Stimulated activated CD8-positive, alpha-beta memory T cell treated with anti-CD3 and anti-CD28 coated beads, Interleukin-4, amount 100 ng/mL, for 48 hours (primary cell): Measurements from ENCODE around the gene TPT1.

ENCODE experiments used
- DNase-seq: peaks from one replicate; pipeline ENCODE4 v3.0.0-alpha.2; 2020

Gene TPT1

DNA sequence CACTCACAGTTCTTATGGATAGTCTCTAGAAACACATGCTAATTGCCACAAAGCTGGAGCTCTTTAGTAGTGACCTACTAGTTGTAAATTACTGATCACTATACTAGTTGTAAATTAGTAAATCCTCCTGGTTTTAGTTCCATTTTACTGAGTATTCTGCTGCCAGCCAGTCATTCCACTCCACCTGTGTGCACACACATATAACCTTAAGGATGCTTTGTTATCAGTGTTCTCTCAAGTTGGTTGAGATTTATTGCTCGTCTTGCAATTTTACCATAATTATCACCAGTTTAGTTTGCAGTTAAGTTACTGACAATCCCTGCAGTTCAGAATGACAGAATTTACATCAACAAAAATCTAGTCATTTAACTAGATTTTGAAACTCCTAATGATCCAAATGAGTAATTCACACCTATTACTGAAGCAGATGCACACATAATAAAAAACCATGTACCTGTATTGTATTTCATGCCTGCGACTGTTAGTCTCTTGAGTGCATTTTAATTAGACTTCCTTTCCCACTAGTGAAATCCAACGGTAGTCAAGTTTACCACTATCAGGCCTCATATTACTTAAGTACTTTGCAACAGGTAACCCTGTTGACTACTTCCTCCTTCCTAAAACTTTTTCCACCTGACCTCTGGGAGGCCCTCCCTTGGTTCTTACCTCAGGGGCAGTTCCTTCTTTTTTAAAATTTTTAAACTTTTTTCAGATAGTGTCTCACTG, 7.6 kb downstream of the TPT1 start:
- DNase-seq, result no peak

DNA sequence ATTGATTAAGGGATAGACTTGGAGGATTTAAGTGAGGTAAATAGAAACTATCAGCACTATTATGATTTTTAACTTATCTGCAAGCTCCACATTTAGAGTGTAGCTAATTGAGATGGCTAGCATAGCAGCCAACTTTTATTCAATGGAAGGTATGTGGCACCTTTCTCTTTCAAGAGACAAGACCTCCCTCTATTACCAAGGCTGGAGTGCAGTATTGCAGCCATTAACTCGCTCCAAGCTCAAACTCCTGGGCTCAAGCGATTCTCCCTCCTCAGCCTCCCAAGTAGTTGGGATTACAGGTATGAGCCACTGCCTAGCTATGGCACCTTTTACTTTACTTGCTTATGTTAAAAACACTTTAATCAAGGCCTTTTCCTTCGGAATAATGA, 8.2 kb downstream of the TPT1 start:
- DNase-seq, result no peak

DNA sequence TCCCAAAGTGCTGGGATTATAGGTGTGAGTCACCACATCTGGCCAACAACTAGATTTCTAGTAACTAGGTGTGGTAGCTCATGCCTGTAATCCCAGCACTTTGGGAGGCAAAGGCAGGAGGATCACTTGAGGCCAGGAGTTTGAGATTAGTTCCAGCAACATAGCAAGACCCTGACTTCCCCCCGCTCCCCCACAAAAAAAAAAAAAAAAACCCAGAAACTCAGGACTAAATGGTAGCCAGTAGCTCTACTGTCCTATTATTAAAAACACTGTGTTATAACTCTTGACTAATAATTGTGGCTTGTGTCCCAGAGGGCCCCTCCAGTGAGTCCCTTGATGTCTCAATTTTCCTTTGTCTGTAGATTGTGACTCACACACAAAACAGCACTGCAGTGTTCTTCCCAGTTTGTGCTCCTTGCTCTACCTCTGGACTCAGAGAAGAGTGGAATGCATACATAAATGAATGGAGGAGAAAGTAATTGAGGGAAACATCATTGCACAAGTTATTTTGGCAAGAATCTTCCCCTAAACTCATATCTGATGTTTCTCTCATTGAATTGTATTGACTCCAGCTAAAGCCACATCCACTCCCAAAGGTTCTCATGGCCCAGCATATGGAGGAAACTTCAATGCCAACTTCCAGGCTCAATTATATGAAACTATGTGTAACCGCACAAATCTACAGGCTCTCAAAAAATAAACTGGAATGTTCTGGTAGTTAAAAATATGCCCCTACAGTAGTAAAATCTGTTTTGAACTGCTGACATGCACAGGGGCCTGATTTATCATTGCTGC, 8.8 kb downstream of the TPT1 start:
- no peak for DNase-seq

DNA sequence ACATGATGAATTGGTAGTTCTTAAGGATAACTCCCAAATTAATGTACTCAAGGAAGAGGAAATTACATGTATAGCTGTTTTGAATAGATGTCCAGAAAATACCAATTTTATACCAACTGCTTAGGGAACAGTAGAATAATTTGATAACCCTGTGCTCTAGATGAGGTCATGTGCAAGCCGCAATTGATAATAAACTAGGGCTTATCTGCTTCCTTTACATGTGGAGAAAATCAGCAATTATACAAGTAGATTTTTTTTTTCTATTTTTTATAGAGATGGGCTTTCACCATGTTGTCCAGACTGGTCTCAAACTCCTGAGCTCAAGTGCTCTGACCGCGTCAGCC, 9.3 kb downstream of the TPT1 start:
- no peak for DNase-seq

DNA sequence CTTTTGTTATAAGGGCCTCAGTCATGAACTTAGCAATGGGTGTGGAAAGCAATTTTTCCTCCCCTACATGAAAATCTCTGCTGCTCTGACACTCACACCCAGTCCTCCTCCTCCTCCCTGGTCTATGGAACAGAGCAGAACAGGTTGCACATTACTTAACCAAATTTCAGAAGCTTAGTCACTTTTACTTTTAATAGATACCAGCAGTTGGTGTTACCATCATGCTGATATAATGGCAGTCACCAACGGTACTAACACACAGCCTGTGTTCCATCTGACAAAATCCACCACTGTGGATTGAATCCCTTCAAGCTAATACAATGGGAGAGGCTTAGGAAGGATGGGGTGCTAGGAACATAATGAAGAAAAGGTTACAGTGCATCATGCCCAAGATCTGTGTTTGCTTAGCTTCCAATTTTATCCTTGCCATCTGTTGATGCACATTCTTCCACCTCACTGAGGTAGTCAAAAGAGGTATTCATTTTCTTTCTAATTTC, 9.8 kb downstream of the TPT1 start:
- no peak for DNase-seq

DNA sequence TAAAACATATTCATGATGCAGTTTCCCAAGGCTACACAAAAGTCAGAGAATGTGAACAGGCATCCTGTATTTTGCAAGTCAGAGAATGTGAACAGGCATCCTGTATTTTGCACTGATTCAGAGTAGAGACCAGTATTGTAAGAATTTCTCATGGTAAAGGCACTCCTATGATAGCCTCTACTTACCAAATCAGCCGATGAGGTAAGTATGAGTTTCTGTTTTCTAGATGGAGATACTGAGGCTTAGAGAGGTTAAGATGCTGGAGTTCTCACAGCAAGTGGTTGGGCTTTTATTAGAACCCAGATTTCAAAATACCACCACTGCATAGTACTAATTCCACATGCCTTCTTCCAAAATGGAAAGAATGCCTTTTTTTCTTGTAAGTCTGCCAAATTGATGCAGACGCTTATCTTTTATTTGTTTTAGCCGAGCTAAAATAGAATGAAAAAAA, 12.3 kb downstream of the TPT1 start:
- no peak for DNase-seq

DNA sequence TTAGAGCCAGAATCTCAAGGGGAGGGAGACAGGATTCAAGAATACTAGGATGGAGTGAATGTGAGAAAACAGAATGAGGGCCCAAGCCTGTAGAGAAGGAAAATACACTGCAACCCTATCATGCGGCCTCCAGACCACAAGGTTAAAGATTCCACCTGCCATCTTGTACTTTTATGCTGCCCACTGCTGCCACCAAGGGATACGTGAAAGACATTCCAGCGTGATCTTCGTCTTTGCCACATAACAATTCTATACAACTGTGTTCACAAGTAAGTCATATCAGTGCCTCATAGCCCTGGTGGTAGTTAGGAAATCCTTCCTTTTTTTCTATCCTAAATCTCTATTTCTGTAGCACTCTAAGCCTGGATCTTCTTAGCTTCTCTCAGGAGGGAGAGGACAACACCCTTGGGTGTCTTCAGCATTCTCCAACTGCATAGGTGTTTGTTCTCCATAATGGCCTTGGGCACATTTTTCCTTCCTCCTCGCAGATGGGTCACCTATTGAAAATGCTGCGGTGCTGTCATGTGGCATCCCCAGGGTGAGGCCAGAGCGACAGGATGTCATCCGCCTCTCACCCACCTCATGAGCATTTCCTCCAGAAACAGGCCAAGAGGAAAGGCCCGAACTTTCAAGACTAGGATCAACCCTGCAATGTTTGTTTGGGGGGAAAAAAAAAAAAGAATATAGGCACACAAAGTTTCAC, 13.6 kb downstream of the TPT1 start:
- no peak for DNase-seq

DNA sequence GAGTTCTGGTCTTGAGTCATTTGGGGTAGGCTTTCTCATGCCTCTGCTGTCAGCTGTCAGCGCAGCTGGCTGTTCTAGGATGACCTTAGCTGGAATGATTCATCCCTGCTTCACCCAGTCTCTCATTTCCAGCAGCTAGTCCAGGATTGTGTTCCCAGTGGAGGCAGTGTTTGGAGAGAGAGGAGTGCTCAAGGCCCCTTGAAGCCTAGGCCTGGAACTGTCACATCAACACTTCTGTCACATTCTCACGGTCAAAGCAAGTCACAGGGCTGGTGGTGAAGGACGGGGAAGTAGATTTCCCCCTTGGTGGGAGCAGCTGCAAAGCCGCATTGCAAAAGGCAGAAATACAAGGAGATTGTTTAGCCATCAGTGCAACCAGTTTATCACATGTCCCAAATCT, 15.2 kb downstream of the TPT1 start:
- no peak for DNase-seq

DNA sequence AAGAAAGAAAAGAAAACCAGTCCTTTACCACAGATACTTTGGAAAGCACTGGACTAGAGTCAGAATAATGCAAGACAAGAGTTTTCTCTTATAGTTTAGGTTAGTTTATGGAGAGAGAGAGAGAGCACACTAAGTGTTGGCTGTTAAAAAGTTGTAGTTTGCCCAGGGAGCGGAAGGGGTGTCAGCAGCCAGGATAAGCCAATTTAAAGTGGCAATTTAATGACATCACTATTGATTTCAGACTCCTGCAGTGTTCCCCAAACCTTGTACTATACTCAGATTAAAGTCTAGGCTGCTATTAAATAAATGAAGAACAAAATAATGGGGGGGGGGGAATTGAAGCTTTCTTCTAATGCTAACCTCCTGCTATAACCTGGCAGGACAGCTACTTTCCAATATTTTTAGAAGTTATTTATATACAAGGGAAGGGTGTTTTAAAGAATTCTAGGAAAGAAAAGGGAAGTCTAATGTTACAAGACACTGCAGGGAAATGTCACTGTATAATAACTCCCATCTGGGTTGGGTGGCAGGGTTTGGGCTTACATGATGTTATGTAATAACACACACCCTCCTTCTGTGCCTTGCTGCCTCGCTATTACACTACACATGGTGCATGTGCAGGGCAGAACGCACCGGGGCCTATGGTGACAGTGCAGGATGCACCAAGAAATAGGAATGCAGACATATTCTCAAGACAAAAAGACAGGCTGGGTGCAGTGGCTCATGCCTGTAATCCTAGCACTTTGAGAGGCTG, 19.9 kb downstream of the TPT1 start:
- DNase-seq, result no peak

DNA sequence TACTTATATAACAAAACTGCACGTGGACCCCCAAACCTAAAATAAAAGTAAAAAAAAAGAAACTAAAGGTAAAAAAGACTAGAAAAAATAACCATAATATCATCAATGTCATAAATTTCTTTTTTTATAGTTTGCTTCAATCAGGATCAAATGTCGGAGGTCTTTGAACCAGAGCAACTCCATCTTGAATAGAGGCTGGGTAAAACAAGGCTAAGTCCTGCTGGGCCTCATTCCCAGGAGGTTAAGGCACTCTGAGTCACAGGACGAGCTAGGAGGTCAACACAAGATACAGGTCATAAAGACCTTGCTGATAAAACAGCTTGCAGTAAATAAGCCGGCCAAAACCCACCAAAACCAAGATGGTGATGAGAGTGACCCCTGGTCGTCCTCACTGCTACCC, 24.0 kb downstream of the TPT1 start:
- DNase-seq, result no peak

DNA sequence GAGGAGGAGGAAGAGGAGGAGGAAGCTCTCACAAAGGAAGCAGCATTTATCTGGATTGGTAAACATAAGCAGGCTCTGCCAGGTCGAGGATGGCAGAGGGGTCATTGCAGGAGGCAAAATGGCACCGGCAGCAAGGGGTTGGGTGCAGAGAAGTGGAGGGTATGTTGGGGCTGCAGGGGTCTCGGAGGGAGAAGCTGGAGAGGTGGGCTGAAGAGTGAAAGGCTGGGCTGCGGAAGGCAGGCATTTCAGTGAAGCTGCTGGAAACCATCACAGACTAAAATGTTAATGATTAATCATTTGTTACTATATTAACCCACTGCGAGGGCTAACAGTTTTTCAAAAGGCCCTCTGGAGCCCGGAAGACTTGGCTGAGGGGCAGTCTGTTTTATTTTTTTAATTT, 24.6 kb downstream of the TPT1 start:
- no peak for DNase-seq

DNA sequence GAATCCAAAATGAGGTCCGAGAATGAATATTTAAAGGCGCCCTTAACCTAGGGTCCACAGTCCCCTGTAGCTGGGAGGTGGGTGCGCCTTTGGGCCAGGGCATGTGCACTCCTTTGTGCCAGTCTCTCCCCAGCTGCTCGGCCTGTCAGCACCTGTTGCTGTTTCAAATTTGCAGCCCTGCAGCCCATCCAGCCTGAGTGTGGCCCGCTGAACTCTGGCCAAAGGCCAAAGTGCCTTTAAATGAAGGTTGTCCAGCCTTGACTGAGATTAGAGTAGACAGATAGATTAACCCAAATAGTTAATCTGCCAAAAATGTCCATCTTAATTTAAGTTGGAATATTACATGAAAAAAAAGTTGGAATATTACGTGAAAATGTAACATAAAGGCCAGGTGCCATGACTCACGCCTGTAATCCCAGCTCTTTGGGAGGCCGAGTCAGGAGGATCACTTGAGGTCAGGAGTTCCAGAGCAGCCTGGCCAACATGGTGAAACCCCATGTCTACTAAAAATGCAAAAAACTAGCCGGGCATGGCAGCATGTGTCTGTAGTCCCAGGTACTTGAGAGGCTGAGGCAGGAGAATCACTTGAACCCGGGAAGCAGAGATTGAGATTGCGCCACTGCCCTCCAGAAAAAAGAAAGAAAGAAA, 25.3 kb downstream of the TPT1 start:
- no peak for DNase-seq

DNA sequence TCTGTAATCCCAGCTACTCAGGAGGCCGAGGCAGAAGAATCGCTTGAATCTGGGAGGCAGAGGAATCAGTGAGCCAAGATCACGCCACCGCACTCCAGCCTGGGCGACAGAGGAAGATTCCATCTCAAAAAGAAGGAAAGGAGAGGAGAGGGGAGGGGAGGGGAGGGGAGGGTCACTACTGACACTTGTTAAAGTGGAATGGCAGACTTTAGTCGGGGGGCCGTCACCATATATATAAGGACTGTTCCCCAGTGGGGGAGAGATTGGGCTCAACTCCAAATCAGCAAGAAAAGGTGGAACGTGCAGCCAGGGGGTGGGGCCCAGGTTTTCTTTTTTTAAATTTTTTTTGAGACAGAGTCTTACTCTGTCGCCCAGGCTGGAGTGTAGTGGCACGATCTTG, 26.2 kb downstream of the TPT1 start:
- DNase-seq, result no peak

DNA sequence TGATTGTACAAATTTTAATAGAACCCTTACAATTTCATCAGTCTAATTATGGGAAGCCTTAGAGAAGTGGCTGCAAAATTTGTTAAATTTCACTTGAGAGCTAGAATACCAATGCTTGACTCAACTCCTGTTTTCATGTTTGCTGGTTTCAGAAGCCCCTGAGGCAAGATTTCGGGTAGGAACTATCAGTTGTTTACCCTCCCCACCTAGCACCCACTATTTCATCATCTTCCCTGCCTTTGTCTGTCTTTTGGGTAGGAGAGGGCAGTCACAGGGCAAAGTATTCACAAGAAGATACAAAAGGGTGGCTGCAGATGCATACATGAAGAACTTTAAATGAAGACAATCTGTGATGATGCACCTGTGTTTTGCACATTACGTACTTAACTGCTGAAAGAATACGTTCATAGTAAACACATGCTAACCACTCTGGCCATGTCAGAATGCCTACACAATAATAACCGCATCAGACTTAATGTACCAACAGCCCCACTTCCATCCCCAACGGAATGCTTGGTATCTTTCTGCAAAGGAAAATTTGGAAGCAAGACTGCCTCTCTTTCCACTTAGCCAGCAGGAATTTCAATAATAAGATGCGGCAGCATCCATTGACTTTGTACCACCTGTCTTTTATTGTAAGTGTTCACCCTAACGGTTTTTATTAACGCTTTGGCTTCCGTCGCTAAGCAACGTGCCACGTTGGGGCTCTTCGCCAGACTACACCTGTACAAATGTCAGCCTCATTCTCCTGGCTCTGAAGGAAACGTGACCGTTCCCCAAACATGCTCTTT, 30.4 kb downstream of the TPT1 start:
- no peak for DNase-seq

DNA sequence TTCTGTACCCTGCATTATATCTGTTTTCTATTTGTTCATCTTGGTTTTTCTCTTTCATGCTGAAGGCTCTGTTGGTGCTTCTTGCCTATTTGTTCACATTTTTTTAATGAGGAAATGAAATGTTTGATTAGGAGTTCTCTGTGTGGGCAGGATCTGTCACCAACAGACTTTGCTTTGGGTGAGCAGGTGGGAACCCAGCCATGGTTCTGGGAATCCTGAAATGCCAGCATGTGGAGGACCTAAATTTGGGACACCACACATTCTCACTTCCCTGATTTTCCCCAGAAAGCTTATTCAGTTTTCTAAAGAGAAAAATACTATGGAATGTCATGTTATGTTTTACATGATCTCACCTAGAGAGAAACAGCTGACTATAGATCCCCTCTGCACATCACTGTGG, 34.0 kb downstream of the TPT1 start:
- DNase-seq, result no peak

DNA sequence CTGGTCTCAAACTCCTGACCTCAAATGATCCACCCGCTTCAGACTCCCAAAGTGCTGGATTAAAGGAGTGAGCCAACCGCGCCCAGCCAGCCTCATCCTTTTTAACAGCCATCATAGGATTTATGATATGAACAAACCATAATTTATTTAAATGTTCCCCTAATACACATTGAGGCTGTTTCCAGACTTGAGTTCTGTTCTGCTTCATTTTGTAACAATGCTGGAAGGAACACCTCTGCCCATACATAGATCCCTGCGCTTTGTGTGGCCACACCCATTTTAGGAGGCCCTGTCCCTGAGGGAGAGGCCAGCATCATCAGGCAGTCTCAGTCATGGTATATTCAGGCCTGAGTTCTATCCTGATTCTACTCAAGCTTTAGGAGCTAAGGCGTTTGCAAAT, 35.9 kb downstream of the TPT1 start:
- DNase-seq, result no peak

DNA sequence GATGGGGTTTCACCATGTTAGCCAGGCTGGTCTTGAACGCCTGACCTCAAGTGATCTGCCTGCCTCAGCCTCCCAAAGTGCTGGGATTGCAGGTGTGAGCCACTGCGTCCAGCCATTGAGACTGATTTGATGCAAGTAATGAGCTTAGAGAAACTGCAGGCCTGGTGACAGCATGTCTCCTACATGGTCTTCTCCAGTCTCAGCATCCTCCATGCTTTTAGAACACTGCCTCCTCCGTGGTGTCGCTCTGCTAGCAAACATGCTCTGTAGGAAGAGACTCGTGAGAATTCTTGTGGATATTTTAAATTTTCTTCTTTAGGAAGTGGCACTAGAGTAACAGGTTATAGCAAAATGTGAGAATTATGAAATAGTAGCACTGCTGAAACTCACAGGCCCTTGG, 37.1 kb downstream of the TPT1 start:
- no peak for DNase-seq

DNA sequence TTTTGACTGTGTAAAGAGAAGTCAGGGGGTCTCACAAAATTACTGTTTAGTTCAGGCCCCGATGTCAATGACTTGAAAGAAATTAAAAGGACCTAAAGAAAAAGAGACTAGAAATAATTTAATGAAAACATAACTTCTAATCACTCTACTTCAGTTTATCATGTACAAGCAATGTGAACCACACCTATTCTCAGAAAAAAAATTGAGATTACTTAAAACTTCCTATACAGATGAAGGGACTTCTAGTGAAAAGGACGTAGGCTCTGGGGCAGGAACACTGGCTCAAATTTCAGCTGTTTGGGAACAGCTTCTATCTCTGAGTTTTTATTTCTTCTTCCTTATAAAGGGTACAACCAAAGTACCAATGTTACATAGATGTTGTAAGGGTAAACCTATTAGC, 38.0 kb downstream of the TPT1 start:
- DNase-seq, result no peak

DNA sequence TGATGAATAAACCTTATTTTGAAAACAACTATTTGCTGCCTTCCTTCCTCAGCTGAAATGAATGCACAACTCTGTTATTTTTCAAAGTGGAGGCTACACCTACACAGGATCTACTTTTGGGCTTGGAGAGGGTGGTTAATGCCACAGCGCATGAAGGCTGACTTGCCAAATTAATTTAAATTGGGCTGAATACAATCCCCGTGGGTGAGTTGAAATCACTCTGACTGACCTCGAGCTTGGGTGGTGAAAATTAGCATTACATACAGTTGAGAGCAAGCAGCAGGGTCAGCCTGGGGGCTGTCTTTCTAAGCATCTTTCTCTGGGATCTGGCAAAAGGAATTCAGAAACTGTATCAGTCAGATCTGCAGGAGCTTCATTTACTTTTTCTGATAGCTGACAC, 38.5 kb downstream of the TPT1 start:
- DNase-seq, result no peak

DNA sequence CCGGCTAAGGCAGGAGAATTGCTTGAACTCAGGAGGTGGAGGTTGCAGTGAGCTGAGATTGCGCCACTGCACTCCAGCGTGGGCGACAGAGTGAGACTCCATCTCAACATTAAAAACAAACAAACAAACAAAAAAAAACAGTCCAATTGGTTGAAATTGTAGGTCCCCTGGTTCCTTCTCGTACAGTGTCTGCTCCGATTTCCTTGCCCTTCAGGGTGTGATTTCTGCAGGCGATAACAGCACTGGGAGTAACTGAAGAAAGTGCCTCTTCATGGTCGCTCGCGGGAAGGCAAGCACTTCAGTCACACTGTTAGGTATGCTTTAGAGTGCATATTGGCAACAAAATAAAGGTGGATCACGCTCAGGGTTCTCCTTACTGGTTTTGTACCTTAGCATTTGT, 39.7 kb downstream of the TPT1 start:
- DNase-seq, result no peak

DNA sequence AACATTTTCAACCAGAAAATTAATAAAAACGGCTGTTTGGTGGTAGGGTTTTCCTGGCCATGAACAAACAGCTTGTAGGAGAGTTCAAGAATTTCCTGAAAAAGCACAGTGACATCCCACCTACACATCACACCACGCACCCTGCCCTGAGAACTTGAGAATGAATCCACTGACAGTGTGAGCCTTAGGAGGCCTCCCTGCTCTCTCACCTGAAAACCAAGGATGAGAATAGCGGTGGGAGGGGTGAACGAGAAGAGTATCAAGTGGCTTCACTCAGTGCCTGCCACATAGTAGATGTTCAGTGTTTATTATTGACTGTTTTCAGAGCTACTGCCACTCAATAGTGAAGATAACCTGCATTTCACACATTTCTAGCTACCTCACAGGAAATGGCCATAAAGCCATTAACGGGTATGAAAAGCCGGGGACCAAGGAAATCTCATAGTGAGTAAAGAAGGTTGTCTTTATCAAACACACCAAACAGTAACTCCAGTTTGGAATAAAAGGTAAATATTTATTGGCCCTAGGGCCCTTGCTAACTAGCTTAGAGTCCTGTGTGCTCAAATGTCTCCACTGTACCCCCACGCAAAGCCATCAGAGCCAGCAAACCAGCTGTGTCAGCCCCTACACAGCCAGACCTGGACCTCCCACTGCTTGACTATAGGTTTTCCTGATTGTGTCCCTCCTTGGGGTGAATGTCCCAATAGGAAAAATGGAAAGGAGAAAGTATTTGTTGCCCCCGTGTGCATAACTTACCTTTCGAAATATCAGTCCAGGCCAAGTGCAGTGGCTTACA, 40.6 kb downstream of the TPT1 start:
- no peak for DNase-seq
